GM19238 (cell line): ENCODE measurements around the gene SSBP1.
"Not testable (repeated sequence)": the region's sequence is repeated elsewhere in the genome, so short reads cannot be mapped to it uniquely, and the experiment has no call there.

Source experiments
- DNase-seq: peaks from one replicate; pipeline ENCODE4 v3.0.0; 2011; ENCODE audit warnings: low spot score; ENCODE audit not compliant: insufficient read length

The SSBP1 gene

GRCh38 chr7:141770083-141770583 lies 32.0 kb downstream of the SSBP1 start:
- not testable (repeated sequence) for DNase-seq

- no peak for DNase-seq
Observed at GRCh38 chr7:141776374-141776773, 38.2 kb downstream of the SSBP1 start, which contains the start of gene TAS2R4. TAS2R4 (plus strand) TSS chr7:141776674; CDS start chr7:141778489, 1,815 bp downstream.

GRCh38 chr7:141785706-141786552 lies 47.8 kb downstream of the SSBP1 start:
- DNase-seq, result peak; percentile 35

GRCh38 chr7:141788296-141788695 lies 50.1 kb downstream of the SSBP1 start:
- DNase-seq, result no peak

GRCh38 chr7:141789917-141790316 lies 51.8 kb downstream of the SSBP1 start, which contains the start of gene TAS2R5:
TAS2R5 (plus strand) TSS chr7:141790217; CDS start chr7:141790362, 145 bp downstream.
- no peak for DNase-seq

- no peak for DNase-seq
Observed at GRCh38 chr7:141792526-141792925, 54.4 kb downstream of the SSBP1 start.
